NCI-H187 treated with DMSO at 0.1 percent for 48 hours (cell line): ENCODE data around the gene ITPKB.

Experiments
- DNase-seq: peaks from one replicate; lab custom pipeline; 2025; lab: John Stamatoyannopoulos, UW

ITPKB gene

DNA sequence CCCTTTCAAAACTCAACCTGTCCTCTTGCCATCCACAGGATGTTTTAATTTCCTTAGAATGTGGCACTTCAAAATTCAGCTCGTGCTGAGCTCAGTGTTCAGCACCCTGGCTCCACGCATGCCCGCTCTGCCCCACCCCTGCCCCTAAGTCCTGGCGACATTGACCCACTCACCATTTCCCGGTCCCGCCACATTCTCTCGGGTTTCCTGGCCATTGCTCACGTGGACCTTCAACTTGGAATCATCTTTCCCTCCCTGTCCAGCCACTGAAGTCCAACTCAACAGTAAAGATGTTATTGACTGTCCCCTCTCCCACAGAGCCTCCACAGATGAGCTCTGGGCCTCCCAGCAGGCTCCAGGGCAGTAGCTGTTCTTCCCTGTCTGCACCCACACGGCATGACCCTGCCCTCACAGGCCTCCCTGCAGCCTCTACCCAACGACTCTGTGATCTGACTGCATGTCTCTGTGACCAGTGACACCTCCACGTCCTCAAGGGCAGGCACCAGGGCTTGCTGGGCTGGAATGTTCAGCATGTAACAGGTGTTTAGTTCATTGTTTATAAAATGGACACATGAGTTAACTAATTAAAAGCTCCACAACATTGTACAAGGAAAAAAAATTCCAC, 53.8 kb downstream of the ITPKB start:
- no peak for DNase-seq

DNA sequence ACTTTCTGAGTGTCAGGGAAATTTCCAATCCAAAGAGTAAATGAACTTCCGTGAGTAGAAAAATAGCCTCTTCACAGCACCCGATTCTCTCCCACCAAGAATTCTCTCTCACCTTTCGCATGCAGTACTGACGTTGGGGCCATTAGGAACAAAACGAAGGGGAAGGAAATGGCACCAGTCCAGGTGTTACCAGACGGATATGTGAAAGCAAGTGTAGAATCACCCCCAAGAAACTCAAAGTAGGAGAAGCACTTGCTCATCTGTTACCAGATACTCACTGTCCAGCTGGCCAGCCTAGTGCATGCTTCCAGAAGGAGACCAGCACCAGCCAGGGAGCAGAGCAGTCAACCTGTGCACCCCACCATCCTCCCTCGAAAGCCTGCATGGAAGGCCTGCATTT, 55.1 kb downstream of the ITPKB start:
- DNase-seq, result no peak

- DNase-seq, result no peak
Observed at GRCh38 chr1:226682871-226683814, 55.9 kb downstream of the ITPKB start.

GRCh38 chr1:226681652-226682493, 57.2 kb downstream of the ITPKB start:
- no peak for DNase-seq

GRCh38 chr1:226680653-226681052, 58.4 kb downstream of the ITPKB start:
- DNase-seq, result no peak

- no peak for DNase-seq
Observed at GRCh38 chr1:226679853-226680516, 59.1 kb downstream of the ITPKB start.

DNA sequence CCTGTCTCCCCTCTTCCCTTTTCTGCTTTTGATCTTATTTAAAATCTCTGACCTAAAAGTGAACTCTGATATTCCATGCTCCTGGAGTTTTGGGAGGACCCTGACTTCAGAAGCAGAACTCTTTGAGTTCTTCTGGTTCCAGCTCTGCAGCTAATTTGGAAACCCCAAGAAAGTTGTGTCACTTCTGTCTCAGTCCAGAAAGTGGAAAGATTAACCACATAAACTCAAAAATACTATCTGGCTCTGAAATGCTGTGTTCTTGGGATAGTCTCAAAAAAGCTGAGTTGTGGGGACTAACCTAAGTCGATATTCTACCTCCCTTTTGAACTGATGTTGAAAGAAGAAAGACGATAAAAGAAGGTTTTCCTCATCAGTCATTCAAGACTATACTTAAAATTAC, 59.8 kb downstream of the ITPKB start:
- no peak for DNase-seq

DNA sequence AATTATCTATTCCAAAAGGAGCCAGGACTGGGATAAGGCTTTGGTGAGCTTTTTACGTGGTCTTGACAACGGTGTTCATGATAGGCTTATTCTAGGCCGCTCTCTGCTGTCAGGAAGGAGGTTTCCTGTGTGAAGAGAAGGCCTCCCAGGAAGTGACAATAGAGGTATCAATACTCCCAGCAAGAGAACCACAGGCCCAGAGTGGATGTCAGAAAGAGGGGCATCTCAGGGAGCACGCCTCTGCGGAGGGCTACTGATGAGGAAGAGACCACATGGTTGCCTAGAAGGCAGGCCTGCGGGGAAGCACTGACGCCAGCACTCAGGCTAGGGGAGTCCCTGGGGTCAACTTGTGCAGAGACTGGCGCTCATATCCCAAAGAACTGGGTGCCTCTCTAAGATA, 60.4 kb downstream of the ITPKB start:
- DNase-seq, result no peak

DNA sequence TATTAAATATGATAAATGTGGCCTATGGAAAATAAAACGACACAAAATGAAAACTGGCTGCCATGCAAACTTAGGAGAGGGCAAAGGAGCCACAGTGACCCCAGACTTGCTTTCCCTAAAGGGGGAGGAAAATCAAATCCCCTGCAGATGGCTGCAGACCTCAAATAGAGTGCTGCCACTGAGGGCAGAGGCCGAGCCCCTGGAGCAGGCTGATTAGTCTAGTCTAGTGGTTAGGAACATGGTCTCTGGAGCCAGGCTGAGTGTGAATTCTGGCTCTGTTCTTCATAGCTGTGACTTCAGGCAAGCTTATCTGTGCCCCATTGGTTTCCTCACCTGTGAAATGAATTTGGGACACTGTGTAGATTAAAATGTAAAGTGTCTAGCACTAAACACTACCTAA, 60.8 kb downstream of the ITPKB start:
- DNase-seq, result no peak

GRCh38 chr1:226677027-226678020, 61.8 kb downstream of the ITPKB start:
- no peak for DNase-seq

GRCh38 chr1:226676381-226676780, 62.7 kb downstream of the ITPKB start:
- no peak for DNase-seq

- no peak for DNase-seq
Observed at GRCh38 chr1:226675715-226676357, 63.2 kb downstream of the ITPKB start.

- no peak for DNase-seq
Observed at GRCh38 chr1:226674892-226675714, 64.0 kb downstream of the ITPKB start.

DNA sequence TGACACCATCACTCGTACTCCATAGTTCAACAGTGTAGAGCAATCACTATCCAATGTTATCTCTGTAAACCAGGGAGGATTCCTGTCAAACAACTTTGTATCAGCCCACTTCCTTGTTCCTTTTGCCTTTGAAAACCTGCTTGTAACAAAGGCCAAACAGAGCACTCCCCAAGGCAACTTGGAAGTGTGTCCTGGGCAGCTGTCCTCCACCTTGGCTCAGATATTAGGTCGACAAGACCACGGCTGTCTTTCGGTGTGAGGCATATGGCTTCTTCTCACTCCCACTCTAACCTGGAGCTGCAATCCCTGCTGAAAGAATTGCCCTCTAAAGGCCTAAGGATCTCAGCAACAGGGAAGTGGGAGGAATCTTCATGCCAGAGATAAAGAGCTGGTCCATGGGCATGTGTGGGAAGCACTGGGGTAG, 66.7 kb downstream of the ITPKB start:
- no peak for DNase-seq

DNA sequence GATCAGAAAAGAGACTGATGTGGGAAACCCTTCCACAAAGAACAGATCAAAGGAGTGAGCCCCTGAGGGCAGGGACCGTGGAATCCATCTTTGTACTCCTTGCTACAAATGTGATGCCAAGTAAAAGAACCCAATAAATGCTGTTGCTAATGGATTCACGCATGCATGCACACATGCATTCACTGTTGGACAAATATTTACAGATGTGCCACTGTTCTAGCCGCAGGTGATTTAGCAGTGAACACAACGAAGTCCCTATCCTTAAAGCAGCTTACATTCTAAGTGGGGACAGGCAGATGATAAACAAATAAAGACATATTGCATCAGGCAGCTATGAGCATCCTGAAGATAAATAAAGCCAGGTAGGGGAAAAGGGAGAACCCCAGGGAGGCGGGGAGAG, 67.8 kb downstream of the ITPKB start:
- no peak for DNase-seq

DNA sequence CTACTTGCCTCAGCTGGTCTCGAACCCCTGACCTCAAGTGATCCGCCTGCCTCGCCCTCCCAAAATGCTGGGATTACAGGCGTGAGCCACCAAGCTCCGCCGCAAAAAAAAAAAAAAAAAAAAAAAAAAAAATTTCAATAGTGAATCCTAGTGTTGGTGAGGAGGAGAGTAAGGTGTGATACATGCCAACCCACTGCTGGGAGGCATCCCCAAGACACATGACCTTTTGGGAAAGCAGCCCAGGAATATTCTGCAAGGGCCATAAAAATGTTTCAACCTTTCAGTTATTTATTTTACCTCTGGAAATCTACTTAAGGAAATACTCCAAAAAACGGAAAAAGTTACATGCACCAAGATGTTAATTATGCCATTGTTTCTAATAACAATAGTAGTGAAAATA, 69.0 kb downstream of the ITPKB start:
- no peak for DNase-seq

DNA sequence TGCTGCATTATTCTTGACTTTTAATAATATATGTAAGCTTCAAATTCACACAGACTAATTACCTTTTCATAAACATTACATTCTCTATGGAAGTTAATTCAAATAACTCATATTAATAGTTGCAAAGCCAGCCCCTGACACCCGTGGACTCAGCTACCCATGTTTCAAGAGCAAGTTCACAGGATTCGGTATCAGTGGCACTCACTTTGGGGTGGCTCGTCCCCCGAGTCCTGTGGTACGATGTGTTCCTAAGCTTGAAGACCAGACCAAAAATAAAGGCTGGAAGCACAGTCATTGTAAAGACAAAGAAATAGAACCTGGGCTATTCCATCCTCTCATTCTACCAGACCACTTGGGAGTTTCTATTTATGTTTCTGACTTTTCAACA, 70.9 kb downstream of the ITPKB start:
- DNase-seq, result no peak

DNA sequence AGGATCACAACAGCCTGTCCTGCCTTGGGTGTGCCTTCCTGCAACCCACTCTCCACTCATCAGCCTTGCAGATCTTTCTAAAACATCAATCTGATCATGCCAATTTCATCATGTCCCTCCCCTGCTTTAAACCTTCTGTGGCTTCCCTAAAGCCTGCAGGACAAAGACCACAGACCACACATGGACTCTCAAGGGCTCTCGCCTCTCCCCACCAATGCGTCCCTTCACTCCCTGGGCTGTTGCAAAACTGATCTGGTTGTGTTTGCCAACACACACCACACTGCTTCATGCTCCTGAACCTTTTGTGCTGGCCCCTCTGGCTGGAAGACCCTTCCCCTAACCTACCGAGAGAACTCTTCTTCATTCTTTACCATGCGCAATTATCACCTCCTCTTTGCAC, 72.4 kb downstream of the ITPKB start:
- DNase-seq, result no peak

- no peak for DNase-seq
Observed at GRCh38 chr1:226666164-226666506, 72.9 kb downstream of the ITPKB start.
